GM19395 (cell line): Measurements from ENCODE around the gene PPM1D.
"Not testable (repeated sequence)": the region's sequence is repeated elsewhere in the genome, so short reads cannot be mapped to it uniquely, and the experiment has no call there.

Source experiments
- ATAC-seq: cut with Tn5 transposase; IDR thresholded peaks from one replicate; pipeline ENCODE4 v1.9.1; 2021; ENCODE audit warnings: mild to moderate bottlenecking, moderate library complexity; ENCODE audit not compliant: unreplicated experiment

PPM1D gene

GRCh38 chr17:60664022-60664421, 64.0 kb downstream of the PPM1D start:
- no peak for ATAC-seq

DNA sequence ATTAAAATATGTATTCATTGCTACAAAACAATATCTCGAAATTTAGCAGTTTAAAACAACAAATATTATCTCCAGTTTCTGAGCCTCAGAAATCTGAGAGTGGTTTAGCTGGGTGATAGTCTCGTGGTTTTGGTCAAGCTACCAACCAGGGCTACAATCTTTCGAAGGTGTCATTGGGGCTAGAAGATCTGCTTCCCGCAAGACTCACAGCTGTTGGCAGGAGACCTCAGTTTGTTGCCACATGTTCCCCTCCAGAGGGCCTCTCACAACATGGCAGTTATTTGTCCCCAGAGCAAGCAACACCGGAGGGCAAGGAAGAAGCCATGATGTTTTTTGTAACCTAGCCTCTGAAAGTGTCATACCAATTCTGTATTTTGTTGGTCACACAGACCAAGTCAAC, 65.6 kb downstream of the PPM1D start:
- no peak for ATAC-seq

GRCh38 chr17:60668741-60669140, 68.7 kb downstream of the PPM1D start:
- ATAC-seq = not testable (repeated sequence)

DNA sequence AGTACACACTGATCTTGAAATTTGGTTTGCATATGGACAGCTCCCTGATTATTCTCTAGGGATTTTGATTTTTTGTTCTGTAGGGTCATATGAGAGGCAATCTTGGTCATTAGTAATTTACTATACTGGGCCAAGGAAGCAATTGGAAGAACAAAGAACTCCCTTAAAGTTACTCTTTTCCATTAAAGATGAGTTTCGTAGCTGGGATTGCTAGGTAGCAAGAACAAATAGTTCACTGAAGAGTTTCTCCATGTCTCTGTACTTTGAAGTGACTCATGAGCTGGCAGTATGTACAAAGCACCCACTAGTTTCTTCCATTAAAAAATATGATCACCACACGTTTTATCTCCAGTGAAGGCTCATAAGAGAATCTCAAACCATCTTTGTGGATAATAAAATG, 71.5 kb downstream of the PPM1D start:
- ATAC-seq = no peak

- not testable (repeated sequence) for ATAC-seq
Measured at GRCh38 chr17:60674637-60675036, 74.6 kb downstream of the PPM1D start.

DNA sequence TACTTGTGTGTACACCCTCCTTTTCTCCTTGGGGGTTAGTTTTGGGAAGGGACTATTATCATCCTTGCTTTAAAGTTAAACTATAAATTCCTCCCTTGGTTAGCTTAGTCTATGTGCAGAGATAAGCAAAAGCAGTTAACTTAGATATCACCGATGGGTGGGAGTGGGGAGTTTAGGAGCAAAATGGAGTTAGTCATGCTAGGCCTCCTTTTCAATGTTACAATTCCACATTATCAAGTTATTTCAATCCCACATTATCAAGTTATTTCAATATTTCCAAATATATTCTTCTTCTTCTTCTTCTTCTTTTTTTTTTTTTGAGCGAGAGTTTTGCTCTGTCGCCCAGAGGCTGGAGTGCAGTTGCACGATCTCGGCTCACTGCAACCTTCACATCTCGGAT, 76.0 kb downstream of the PPM1D start:
- no peak for ATAC-seq

DNA sequence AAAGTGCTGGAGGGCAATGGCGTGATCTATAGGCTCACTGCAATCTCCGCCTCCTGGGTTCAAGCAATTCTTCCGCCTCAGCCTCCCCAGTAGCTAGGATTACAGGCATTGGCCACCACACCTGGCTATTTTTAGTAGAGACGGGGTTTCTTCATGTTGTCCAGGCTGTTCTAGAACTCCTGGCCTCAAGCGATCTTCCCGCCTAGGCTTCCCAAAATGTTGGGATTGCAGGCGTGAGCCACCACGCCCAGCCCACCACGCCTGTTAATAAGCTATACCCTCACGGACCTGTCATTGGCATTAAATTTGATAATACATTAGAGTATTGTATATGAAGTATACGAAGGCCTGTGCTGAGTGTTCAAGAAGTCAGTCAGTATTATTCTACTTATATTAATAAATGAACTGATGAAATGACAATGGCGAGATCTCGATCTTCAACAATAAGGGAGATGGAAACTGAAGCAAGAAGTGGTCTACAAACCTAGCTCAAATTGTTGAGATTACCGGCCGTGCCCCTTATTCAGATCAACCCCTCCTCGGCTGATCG, 76.8 kb downstream of the PPM1D start:
- ATAC-seq = no peak

- peak; percentile 98 for ATAC-seq
Measured at GRCh38 chr17:60677308-60678117, 77.5 kb downstream of the PPM1D start, which contains the start of gene BCAS3. TSS of gene BCAS3 (plus strand) at chr17:60677851.

DNA sequence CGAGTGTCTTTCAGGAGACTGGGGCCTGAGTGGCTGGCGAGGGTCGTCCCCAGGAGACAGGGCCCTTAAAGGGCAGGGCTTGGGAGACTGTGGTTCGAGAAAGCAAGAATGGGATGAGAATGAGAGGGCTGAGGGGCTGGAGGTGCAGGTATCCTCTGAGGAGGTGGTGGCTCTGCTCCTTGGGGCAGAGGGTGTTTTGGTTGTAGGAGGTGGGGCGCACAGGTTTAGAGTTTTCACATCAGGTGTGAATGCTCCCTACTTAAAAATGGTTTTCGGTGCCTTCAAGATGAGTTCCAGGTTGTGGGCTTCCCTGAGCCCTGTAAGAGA, 78.1 kb downstream of the PPM1D start:
- no peak for ATAC-seq

DNA sequence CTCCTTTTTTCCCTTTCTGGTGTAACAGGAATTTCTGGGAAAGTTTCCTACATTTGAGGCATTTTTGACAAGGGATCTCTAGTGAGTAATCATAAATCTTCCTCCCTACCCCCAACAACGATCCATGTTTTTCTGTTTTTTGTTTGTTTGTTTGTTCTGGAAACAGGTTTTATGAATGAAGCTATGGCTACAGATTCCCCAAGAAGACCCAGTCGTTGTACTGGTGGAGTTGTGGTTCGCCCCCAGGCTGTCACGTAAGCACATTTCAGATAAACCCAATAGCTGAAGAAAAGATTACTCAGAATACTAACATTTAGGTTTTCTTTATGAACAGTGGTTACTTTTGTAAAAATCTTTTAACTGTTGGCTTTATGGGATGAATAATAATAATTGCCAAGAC, 79.3 kb downstream of the PPM1D start:
- ATAC-seq = no peak

DNA sequence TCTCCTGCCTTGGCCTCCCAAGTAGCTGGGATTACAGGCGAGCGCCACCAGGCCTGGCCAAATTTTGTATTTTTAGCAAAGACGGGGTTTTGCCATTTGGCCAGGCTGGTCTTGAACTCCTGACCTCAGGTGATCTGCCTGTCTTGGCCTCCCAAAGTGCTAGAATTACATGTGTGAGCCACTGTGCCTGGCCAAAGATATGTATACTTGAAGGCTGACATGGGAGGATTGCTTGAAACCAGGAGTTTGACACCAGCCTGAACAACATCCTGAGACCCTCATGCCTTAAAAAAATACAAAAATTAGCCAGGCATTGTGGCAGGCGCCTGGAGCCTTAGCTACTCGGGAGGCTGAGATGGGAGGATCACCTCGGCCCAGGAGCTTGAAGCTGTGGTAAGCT, 80.8 kb downstream of the PPM1D start:
- ATAC-seq = no peak

- ATAC-seq = no peak
Measured at GRCh38 chr17:60685437-60685836, 85.4 kb downstream of the PPM1D start.

DNA sequence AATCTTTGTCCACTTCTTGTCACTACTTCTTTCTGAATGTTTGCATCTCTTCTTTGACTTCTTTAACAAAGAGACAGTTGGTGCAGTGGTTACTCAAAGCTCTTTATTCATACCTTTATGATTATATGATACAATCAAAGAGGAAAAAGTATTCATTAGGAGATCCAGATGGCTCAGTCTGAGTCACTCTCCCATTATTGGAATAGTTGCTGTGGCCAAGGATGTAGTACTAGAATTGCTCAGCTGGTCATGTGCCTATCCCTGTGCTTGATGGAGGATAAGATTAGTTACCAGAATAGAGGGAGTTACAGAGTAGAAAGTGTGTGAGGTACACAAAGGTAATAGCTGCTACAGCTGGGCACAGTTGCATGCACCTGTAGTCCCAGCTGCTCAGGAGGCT, 96.0 kb downstream of the PPM1D start:
- no peak for ATAC-seq

GRCh38 chr17:60699090-60699489, 99.1 kb downstream of the PPM1D start:
- ATAC-seq = no peak

DNA sequence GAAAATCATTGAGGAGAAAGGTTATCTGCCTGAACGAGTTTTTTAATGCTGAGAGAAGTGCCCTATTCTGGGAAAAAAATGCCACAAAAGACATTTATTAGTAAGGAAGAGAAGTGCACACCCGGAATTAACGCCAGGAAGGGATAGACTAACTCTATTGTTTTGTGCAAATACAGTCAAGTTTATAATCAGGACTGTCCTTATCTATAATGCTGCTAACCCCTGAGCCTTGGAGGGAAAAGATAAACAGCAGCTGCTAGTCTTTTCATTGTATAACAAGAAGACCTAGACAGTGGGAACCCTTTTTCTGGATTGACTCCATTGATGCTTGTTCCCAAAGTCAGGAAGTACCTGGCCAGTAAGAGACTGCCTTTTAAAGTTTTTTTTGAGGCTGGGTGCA, 104.2 kb downstream of the PPM1D start:
- no peak for ATAC-seq

GRCh38 chr17:60712675-60713074, 112.7 kb downstream of the PPM1D start:
- ATAC-seq = no peak

- ATAC-seq = no peak
Measured at GRCh38 chr17:60713608-60714007, 113.6 kb downstream of the PPM1D start.
